DMS114 treated with DMSO at 0.1 percent for 48 hours (cell line): Measurements from ENCODE around the gene DOCK7.
A peak's percentile ranks its signal among the peaks of the same experiment; 100 is the strongest.
"Not testable (repeated sequence)": the region's sequence is repeated elsewhere in the genome, so short reads cannot be mapped to it uniquely, and the experiment has no call there.

ENCODE experiments used
- DNase-seq: peaks from one replicate; lab custom pipeline; 2025; ENCODE audit not compliant: unreplicated experiment; lab: John Stamatoyannopoulos, UW

DOCK7 gene

DNA sequence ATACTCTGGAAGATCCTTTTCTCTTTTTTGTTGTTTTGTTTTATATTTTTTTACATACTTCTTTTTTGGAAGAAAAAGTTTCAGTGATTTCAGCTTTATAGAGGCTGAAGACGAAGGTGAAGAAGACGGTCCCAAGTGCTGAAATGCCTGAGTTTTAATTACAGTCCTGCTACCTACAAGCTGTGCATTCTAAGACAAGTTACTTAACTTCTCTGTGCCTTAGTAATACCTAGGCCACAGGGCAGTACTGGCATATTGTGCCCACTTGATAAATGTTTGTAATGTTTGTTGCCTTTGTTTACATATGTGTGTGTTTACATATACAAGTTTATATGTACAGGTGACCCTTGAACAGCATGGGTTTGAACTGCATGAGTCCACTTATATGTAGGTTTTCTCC, 147.1 kb downstream of the DOCK7 start:
- no peak for DNase-seq

DNA sequence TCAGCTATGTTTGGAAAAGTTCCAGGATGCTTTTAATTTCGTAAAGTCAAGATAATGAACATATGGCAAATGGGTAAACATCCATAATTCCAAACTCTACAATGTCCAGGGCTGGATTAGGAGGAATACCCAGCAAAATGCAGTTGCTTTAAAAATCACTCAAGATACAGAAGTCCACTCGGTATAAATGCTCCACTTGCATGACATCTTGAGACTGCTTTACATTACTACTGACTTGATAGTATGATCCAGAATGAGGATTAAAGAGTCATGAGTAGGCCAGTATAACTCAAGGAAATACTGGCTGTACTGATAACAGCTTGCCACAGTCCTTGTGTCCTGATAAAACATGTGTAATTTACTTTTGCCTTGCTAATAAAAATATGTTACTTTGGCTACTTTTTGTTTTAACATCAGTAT, 149.1 kb downstream of the DOCK7 start:
- DNase-seq: no peak

DNA sequence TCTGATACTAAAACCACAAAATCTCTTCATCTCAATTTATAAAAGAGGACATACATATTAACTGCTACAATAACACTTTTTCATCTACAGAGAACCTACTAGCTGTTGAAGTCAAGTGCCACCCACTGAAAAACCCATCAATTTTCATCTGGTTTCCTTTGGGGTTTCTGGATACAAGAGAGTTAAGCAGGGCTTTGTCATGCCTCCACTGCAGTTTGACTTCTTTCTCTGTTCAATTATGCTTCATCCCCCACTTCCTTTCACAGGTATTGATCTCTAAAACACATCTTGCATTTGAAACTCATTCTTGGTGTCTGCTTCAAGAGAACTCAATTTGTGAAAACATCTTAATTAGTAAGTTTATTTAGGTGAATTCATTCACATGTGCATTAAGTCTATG, 151.3 kb downstream of the DOCK7 start:
- DNase-seq: no peak

DNA sequence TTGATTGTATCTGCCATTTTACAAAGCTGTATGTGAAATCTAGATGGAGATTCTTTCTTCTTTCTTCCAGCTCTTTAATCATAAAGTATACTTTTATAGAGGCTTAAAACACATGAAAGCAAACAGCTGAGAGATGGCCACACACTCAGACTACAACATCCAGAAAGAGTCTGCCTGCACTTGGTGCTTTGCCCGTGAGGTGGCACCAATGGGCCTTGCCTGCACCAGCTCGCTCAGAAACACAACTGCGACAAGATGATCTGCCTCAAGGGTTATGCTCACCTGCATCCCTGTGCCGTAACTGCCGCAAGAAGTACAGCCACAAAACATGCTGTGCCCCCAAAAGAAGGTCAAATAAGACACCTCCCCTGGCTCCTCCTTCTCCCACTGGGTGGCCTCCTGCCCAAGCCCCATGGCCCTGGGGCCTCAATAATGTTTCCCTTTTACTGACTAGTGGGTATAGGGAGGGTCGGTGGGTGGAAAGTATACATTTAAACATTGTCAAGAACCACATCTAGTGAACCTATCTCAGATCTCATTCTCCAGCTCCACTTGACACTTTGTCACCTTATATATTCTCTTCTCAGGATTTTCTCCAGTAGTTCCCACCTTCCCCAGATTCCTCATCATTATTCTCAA, 157.6 kb downstream of the DOCK7 start:
- DNase-seq: no peak

DNA sequence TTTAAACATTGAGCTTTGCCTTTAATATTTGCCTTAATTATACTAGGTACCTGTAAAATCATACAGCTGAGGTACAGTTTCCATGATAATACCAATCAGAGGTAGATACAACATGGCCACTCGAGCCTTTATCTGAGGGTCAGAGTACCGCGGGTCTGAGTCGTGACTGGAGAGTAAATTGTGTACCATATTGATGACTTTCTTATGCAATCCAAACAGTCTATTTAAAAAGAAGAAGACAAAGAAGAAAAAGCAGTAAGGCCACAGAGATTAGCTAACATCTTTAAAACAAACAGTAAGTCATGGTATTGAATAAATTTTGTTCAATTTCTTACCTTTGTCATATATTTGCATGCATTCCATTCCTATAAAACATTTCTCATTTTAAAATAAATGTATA, 159.0 kb downstream of the DOCK7 start:
- DNase-seq: no peak

DNA sequence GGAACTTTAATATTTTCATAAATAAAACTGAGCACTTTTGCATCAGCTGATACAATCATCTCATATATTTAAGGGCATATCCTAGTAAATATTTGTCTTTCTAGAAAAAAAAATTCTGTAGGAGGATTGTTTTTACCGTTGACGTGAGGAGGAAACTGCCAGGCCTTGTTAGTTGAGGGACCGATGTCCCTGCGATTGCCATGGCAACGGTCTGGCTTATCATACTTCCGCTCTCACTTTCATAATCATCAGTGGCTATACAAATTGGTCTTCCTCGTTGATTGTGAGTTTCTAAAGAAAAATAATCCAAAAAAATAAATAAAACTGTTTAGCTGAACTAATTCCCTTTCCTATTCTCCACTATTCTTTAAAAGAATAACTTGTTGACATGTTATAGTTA, 160.2 kb downstream of the DOCK7 start:
- no peak for DNase-seq

DNA sequence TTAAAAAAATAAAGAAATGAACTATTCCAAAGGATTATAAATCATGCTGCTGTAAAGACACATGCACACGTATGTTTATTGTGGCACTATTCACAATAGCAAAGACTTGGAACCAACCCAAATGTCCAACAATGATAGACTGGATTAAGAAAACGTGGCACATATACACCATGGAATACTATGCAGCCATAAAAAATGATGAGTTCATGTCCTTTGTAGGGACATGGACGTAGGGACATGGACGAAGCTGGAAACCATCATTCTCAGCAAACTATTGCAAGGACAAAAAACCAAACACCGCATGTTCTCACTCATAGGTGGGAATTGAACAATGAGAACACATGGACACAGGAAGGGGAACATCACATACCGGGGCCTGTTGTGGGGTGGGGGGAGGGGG, 160.8 kb downstream of the DOCK7 start:
- not testable (repeated sequence) for DNase-seq

DNA sequence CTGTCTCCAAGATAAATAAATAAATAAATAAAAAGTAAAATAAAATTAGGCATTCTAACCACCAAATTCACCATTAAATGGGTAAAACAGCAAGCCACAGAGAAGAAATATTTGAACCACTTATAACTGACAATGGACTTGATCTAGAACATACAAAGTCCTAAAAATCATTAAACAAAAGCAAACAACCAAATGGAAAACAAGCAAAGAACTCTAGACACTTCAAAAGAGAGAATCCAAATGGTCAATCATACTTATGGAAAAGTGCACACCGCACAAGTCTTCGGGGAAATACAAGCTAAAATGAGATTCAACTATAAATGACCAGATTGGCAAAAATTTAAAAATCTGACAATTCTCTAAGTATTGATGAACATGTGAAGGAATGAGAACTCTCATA, 164.3 kb downstream of the DOCK7 start:
- no peak for DNase-seq

DNA sequence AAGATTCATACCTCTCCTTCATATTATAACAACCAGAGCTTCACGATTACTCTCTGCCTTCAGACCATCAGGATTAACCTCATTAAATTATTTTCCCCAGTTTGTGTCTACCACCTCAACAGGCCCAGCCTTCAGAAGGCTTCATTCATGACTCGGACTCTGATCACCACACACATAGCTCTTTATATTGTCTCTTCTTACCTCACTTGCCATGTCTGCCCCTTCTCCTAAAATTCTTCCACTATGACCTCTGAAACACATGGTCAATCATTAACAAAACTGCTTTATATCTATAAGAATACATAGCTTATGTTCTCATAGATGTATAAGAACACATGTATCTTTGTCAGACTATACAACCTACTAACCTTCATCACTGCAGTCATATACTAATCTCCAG, 171.6 kb downstream of the DOCK7 start:
- no peak for DNase-seq

DNA sequence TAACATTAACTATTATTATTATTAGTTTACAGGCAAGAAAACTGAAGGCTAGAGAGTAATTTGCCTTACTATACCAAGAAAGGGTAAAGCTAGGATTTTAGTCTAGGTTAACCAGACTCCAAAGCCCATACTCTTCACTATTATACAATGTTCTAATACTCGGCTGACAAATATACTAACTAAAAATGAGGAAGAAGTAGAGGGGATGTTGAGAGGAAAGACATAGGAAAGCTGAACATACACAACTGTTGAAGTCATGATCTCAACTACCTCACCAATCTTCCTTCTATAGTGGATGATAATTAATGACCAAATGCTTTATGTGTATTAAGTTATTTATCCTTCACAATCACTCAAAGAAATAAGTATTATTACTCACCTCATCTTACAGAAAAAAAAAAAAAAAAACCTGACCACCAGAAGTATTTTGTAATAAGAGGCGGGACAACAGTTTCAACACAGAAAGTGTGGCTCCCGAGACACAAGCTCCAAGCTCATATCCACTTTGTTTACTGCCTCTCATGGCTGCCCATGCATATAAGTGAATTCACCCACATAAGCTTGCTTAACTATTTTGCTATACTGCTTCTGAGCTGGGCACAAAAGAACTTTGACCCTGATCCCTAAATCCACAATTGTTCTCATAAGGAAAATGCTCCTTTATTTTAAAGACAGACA, 173.3 kb downstream of the DOCK7 start:
- DNase-seq: no peak

DNA sequence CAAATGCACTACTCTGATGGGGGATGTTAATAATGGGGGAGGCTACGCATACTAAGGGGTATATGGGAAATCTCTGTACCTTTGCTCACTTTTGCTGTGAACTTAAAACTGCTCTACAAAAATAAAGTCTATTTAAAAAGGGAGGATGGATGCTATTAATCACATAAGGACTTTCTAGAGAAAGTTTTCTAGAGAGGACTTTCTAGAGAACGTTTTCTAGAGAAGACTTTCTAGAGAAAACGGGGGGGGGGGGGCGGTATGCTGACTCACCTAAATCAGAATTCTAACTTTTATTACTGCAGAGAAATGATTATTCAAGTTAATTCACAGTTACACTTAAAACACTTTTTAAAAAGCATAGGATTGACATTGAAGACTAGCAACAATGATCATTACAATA, 175.2 kb downstream of the DOCK7 start:
- no peak for DNase-seq

DNA sequence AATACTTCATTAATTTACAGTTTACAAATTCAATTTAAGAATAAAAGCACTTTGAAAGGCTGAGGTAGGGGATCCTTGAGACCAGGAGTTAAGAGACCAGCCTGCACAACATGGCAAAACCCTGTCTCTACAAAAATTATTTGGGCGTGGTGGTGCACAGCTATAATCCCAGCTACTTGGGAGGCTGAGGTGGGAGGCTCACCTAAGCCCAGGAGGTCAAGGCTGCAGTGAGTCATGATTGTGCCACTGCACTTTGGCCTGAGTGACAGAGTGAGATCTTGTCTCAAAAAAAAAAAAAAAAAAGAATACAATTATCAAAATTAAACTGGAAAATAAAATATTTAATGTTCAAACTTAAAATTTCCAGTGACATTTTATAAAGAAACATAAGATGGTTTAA, 179.2 kb downstream of the DOCK7 start:
- no peak for DNase-seq

DNA sequence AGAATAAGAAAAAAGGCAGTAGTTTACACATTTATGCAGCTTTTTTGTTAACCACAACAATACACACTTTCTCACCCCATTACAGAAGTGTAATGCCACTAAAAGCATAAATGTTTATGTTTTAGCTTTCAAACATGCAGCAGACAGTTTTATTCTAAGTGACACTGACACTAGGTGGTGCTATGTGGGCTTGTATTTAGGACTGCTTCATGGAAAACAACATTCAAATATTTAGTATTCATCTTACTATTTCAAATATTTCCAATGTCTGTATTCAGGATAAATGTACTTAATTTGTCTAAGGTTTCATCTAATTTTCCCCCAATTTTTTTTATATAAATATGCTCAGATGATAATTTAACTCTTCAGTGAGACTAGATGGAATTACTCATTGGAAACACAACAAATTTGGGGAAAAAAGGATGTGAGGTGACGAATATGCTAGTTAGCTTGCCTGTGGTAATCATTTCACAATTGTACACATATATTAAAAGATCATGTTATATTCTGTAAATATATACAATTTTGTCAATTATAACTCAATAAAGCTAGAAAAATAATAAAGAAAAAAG, 179.9 kb downstream of the DOCK7 start:
- DNase-seq: peak; percentile 45

DNA sequence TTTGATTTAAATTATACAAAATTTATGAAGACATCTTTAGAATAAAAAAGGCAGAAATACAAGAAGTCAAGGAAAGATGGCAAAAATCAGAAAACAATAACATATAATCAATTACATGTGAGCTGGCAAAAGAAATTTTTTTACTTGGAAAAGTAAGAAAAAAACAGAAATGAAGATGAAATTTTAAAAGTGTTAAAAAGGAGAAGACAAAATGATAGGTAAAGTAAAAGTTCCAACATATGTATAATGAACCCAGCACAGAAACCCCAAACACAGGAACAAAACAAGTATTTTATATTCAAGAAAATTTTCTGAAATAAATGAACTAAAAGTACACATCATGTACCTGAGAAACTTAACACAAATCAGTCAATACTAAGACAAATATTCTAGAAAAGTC, 188.0 kb downstream of the DOCK7 start:
- DNase-seq: no peak

DNA sequence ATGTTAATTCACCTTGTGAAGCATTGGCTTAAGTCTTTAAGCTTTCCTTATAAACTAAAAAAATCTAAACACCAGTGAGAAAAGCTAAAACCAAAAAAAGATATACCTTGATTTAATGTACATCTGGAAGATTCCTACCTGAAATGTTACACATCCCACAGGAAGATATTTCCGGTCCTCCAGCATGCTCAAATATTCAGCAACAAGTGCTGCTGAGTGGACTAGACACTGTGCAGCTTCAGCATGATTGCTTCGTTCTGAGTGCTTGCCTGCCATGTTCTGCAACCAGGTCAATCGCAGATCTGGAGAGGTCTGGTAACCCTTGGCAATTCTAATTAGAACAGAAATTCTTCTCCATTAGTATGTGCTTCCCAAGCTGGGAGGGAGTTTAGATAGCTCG, 194.0 kb downstream of the DOCK7 start:
- no peak for DNase-seq

DNA sequence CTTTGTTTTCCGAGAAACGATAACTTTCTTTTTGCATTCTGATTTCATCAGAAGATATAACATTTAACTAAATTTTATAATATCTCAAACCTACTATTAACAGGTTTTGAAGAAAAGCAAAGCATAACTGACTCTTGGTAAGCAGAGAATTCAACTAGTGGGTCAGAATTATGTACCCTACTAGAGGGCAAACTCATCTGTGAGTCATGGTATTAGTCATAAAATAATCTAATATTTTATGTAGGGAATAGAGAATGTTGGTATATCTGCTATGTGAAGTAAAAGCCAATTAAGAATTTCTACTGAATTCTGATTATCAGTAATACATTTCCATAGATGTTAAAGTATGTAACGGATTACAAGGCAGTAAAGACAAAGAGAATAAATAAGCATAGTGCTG, 194.5 kb downstream of the DOCK7 start:
- no peak for DNase-seq

DNA sequence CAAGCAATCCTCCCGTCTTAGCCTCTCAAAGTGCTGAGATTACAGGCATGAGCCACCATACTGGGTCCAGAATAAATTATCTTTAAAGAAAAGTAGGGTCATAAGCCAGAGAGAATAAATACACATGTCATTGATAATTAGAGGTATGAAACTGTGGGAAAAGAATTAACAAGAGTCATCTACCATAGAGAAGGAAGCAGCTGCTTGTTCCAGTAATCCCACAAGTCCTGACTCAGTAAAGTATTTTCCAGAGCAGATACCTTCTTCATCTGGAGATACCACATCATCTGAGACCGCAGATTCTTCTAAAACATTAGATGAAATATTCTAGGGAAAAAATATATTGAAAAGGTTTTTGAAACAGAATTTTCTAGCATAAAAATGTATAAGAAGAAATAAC, 195.7 kb downstream of the DOCK7 start:
- DNase-seq: no peak

DNA sequence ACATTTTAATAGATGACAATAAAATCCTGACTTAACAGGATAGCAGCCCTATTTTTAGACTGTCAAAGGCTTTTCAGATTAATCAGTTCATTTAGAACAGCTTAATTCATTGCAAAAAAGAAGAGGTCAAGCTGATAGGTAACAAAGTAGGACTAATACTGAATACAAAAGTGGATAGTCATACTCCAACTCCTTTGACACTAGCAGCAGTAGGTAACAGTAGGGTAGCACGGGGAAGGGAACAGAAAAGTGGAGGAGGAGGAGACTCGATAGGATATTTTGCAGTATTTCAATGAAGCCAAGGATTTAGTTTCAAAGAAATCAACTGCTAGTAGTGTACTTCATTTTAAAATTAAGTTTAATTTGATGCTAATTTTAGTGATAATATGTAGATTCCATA, 200.2 kb downstream of the DOCK7 start:
- DNase-seq: no peak

DNA sequence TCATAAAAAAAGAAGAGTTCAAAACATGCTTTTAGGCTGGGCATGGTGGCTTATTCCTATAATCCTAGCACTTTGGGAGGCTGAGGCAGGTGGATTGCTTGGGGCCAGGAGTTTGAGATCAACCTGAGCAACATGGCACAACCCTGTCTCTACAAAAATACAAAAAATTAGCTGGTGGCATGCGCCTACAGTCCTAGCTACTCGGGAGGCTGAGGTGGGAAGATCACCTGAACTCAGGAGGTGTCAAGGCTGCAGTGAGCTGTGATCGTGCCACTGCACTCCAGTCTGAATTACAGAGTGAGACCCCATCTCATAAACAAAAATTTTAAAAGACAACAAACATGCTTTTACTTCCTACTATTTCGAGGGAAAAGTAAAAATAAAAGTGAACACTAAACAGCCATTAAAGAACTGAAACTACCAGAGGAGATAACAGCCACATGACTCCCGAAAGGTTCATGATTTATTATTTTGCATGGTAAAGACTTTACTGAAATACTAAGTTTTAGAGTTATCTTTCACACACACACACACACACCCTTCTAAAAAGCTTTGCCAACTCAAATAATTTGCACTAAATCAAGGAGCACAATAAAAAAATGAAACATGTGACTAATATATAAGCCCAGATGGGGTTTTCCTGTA, 203.2 kb downstream of the DOCK7 start:
- DNase-seq: no peak

DNA sequence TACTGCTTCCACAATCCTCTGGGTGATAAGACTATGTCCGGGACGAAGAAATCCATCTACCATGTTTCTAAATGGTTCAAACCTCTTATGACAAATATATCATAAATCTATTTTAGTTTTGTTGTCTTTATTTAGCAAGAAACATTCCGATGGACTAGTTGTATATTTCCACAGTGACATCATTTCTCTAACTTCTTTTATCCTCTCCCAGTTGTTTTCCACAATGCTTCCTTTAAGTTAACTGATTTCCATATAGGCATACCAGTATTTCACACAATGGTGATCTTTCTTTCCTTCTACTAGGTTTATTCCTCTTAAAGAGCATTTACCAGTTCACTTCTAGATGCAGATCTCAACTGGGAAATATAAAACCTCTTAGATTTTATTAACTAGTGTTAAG, 206.5 kb downstream of the DOCK7 start:
- DNase-seq: no peak

DNA sequence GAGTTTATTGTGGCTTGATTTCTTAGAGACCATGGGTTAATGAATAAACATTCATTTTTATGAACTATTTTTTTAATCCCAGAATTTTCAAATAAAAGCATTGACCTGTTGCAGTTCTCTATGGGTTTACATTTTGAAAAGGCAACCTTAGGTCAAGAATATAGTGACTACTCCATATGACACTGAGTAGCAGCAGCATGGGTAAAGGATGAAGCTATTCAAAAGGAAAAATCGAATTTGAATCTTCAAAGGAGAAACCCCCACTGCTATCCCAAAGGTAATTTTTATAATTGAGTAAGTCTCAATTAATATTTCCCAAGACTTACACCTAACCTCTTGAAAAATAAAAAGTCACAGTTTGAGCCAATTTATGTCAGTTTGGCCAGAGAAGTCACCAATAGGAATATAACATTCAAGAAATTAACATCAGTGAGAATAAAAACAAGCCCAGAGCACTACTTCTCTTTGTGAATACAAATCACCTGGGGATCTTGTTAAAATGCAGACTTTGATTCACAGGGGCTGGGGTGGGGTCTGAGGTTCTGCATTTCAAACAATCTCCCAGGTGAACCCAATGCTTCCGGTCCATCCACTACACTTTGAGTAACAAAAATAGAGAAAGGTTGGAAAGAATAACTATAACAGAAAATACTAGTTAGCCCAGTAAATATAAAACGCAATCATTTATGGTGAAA, 211.5 kb downstream of the DOCK7 start:
- DNase-seq: no peak

DNA sequence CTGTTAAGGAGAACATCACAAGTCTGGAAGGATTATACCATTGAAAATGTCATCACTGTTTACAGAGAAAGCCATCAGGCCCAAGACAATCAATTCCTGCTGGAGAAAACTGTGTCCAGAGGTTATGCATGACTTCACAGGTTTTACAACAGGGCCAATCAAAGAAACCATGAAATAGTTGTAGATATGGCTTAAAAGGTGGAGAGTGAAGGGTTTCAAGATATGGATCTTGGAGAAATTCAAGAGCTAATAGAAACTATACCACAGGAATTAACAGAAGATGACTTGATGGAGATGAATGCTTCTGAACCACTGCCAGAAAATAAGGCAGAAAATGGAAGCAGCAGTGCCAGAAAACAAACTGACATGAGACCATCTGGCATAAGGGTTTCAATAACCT, 221.1 kb downstream of the DOCK7 start:
- DNase-seq: no peak
